Panc1 (cell line): ENCODE data around the gene LMBR1L. TPM values are rescaled to one million over a fixed set of nuclear protein-coding genes. Genes with fewer than 3 reads are reported as not detected.
A peak's percentile ranks its signal among the peaks of the same experiment; 100 is the strongest.

ENCODE experiments used
- ATAC-seq: fragments of 200-7000 bp; cut with Tn5 transposase; 2 replicates; pipeline ENCODE4 v1.9.1; 2020; ENCODE audit warnings: mild to moderate bottlenecking, moderate library complexity
- BruUV-seq: library from RNA; stranded (reverse); fragments of 400-500 nt; replicated peaks from 2 replicates; lab custom pipeline; 2021; lab: Mats Ljungman, UMichigan
- CTCF ChIA-PET: fragments of 300-600 bp; sonication (Branson Sonifier 250); formaldehyde crosslinking; loops from one replicate; lab custom pipeline; 2022; ENCODE audit warnings: antibody characterized with exemption; lab: Charles Lee
- POLR2A ChIA-PET: fragments of 300-600 bp; sonication (Branson Sonifier 250); formaldehyde crosslinking; loops from one replicate; lab custom pipeline; 2022; ENCODE audit warnings: antibody characterized with exemption; lab: Charles Lee
- DNase-seq: peaks from one replicate; pipeline ENCODE4 v3.0.0-alpha.2; 2010; ENCODE audit warnings: low read depth, low spot score
- H3K27ac ChIP-seq: 2 replicates; pipeline ENCODE4 v1.5.1; 2011; ENCODE audit warnings: mild to moderate bottlenecking, low read length, inconsistent platforms
- H3K27me3 ChIP-seq: fragments of 200-500 bp; sonication (Bioruptor generic); 2 replicates; pipeline ENCODE4 v1.6.0; 2014; ENCODE audit warnings: low read length, inconsistent platforms; ENCODE audit not compliant: control insufficient read depth, insufficient read depth
- H3K36me3 ChIP-seq: fragments of 200-500 bp; sonication (Bioruptor generic); 2 replicates; pipeline ENCODE4 v1.5.1; 2014; ENCODE audit warnings: inconsistent platforms, mild to moderate bottlenecking, low read length, moderate library complexity; ENCODE audit not compliant: control insufficient read depth, insufficient read depth
- H3K4me1 ChIP-seq: 2 replicates; pipeline ENCODE4 v1.5.1; 2011; ENCODE audit warnings: inconsistent platforms, mild to moderate bottlenecking, low read length, moderate library complexity; ENCODE audit not compliant: control insufficient read depth, insufficient read depth
- H3K4me3 ChIP-seq, 2 experiments: 2 replicates each; pipeline ENCODE4 v1.5.1; 2011 to 2012; ENCODE audit warnings: low read depth in 2 of 2, low read length in 2 of 2, mild to moderate bottlenecking in 2 of 2, inconsistent platforms in 1 of 2, moderate library complexity in 1 of 2
- H3K9me3 ChIP-seq: fragments of 200-500 bp; sonication (Bioruptor generic); 2 replicates; pipeline ENCODE4 v1.5.1; 2014; ENCODE audit warnings: low read depth, mild to moderate bottlenecking, inconsistent platforms, low read length, moderate library complexity; ENCODE audit not compliant: control insufficient read depth, insufficient read depth
- CTCF ChIP-seq: fragments of 450-650 bp; IDR thresholded peaks from 2 replicates; pipeline ENCODE4 v1.5.1; 2017; ENCODE audit warnings: mild to moderate bottlenecking
- POLR2AphosphoS5 ChIP-seq: IDR thresholded peaks from 2 replicates; pipeline ENCODE4 v1.6.1; 2012; ENCODE audit warnings: mild to moderate bottlenecking, low read depth, low read length, moderate library complexity
- SIN3A ChIP-seq: IDR thresholded peaks from 2 replicates; pipeline ENCODE4 v1.6.1; 2012; ENCODE audit warnings: low read depth, mild to moderate bottlenecking, low read length, moderate library complexity, borderline replicate concordance; ENCODE audit not compliant: insufficient read depth
- TCF7L2 ChIP-seq: IDR thresholded peaks from 2 replicates; pipeline ENCODE4 v1.6.1; 2011; ENCODE audit warnings: mild to moderate bottlenecking, low read depth, low read length, inconsistent platforms
- in situ Hi-C: cut with HindIII; loops from 2 replicates; pipeline ENCODE4 v1.10.0; 2016; ENCODE audit warnings: low sequenced_read_pairs, low pct_unique_long_range_greater_than_20kb
- intact Hi-C: fragments of 100-400 bp; cut with micrococcal nuclease; formaldehyde crosslinking; loops from one replicate; pipeline ENCODE4 v1.10.0; 2022; ENCODE audit not compliant: unreplicated experiment
- total RNA-seq: library from RNA; stranded (reverse); gene quantifications from one replicate; pipeline ENCODE4 v1.2.1, GENCODE V29; 2021; ENCODE audit not compliant: unreplicated experiment
- TF ChIP-seq, protein P1 (sequence below), 2 experiments: IDR thresholded peaks; 2 replicates each; pipeline ENCODE4 v1.6.1; 2011 to 2012; ENCODE audit warnings: low read depth in 2 of 2, control low read depth in 1 of 2, low read length in 1 of 2, mild to moderate bottlenecking in 1 of 2, moderate library complexity in 1 of 2; ENCODE audit not compliant: insufficient read depth in 1 of 2

The LMBR1L gene
- total RNA-seq, 1 experiment from 2014 or later = 34.4 TPM

DNA sequence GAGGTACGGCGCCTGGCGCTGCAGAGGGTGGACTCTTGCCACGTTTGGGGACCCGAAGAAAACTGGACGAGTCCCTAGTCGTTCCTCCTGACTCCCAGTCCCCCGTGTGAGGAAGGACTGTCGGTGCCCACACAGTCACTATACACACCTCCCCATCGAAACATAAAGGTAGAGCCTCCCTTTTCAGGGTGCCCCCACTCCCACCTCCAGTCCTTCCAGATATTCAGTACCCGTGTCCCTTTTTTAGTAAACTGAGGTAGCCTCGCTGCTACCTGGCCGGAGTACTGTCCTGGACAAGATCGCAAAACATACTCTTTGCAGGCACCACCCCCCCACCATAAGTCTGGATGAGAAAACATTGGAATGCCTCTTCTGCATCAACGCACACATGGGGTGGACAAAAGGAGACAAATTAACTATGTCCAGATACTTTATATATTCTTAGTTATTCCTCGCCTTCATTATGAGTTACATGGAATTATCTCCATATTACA, 49.4 kb downstream of the LMBR1L start:
- ATAC-seq = no peak; the same call in 1 of the 2 replicates
- intact Hi-C loops (loop anchor here (5.0 kb wide), 1 partner anchor 61 kb away; no protein-coding TSS in a partner anchor), in situ Hi-C loops (no loop called here)
- Histone ChIP-seq H3K4me3 (peak overlapping the region; percentile 93 to 97), H3K27me3 (no peaks in the 10 kb centered on the region), H3K36me3 (no peaks in the 10 kb centered on the region; the same call in 1 of the 2 replicates), H3K27ac (peak overlapping the region; percentile 84), H3K9me3 (no peaks in the 10 kb centered on the region), H3K4me1 (peaks cover 24% of the 10 kb centered on the region)
- ChIA-PET CTCF (no interaction called here), POLR2A (no interaction called here)
- BruUV-seq = TSS peak; percentile 88
- no peak for TF ChIP-seq TCF7L2
- TF ChIP-seq SIN3A = no peak; the same call in 1 of the 2 replicates
- TF ChIP-seq CTCF = no peak
- TF ChIP-seq, protein P1, sequence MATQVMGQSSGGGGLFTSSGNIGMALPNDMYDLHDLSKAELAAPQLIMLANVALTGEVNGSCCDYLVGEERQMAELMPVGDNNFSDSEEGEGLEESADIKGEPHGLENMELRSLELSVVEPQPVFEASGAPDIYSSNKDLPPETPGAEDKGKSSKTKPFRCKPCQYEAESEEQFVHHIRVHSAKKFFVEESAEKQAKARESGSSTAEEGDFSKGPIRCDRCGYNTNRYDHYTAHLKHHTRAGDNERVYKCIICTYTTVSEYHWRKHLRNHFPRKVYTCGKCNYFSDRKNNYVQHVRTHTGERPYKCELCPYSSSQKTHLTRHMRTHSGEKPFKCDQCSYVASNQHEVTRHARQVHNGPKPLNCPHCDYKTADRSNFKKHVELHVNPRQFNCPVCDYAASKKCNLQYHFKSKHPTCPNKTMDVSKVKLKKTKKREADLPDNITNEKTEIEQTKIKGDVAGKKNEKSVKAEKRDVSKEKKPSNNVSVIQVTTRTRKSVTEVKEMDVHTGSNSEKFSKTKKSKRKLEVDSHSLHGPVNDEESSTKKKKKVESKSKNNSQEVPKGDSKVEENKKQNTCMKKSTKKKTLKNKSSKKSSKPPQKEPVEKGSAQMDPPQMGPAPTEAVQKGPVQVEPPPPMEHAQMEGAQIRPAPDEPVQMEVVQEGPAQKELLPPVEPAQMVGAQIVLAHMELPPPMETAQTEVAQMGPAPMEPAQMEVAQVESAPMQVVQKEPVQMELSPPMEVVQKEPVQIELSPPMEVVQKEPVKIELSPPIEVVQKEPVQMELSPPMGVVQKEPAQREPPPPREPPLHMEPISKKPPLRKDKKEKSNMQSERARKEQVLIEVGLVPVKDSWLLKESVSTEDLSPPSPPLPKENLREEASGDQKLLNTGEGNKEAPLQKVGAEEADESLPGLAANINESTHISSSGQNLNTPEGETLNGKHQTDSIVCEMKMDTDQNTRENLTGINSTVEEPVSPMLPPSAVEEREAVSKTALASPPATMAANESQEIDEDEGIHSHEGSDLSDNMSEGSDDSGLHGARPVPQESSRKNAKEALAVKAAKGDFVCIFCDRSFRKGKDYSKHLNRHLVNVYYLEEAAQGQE (IDR thresholded peaks at IDR 0.05; ENCODE audit: insufficient read depth in 1 of 2, low read depth in 2 of 2, low read length in 1 of 2) = no peak
- TF ChIP-seq POLR2AphosphoS5 = no peak
- no peak for DNase-seq

DNA sequence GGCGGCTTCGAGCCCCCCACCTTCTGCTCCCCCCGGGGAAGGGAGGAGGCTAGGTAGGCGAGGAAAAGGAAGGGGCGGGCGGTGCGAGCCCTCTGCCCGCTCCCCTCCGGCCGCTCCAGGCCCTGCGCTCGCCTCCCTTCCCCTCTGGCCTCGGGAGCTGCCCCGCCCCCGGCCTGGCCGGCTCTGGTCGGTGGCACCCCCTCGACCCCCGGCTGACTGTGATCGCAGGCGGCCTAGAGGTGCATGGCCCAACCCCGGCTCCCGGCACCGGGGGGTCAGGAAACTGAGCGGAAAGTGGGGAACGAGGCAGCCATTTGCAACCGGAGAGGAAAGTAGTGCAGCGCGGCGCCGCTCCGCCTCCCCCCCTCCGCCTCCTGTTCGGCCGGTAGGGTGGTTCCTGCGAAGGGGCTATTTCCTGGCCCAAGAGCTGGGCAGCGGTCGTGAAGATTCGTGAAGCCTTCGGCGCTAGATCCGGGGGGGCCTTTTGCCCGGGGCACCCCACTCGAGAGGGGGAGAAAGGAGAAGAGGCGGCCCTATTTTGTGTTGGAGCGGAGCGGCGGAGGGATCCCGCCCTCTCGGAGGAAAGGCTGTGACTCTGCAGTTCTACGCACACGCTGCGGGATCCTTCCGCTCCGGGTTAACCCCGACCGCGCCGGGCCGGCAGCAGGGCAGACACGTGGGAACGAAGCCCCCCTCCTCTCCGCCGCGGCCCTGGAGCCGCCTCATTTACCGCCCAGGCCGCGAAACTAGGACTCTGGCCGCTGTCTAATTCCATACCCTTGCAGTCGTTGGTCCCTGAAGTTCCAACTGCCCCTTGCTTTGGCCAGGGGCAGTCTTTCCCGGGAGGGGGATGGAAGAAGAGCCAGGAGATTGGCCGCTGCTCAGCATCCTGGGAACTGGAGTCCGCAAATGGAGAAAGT, 50.1 kb downstream of the LMBR1L start, which contains the start of gene KMT2D:
Gene KMT2D (minus strand): TSS at position 558 of the 920 bp plus-strand sequence. CDS start 5,470 bp downstream, outside the sequence.
- Histone ChIP-seq H3K27me3 (no peaks in the 10 kb centered on the region), H3K27ac (peak within 1 kb of the TSS; percentile 84), H3K9me3 (no peaks in the 10 kb centered on the region), H3K36me3 (no peaks in the 10 kb centered on the region; the same call in 1 of the 2 replicates), H3K4me1 (peaks cover 30% of the 10 kb centered on the region), H3K4me3 (peak within 1 kb of the TSS; percentile 93 to 97)
- BruUV-seq = TSS peak; percentile 59
- TF ChIP-seq TCF7L2 = peak; percentile 48; the same call in 1 of the 2 replicates
- peak; percentile 60 for TF ChIP-seq SIN3A
- TF ChIP-seq CTCF = no peak
- TF ChIP-seq, protein P1 (IDR thresholded peaks at IDR 0.05; ENCODE audit: insufficient read depth in 1 of 2, low read depth in 2 of 2, low read length in 1 of 2) = peak; percentile 30 to 35; a peak in 1 of 4 replicates
- TF ChIP-seq POLR2AphosphoS5 = peak; percentile 59
- intact Hi-C loops (loop anchor here (5.0 kb wide), 1 partner anchor 62 kb away; no protein-coding TSS in a partner anchor), in situ Hi-C loops (no loop called here)
- CTCF ChIA-PET = no interaction called here
- ATAC-seq = peak; percentile 84
- DNase-seq = peak; percentile 75
- POLR2A ChIA-PET = no interaction called here
